Activated CD8-positive, alpha-beta memory T cell treated with anti-CD3 and anti-CD28 coated beads for 48 hours (primary cell): ENCODE results near the gene TROAP.

Experiments used
- DNase-seq, 3 experiments: peaks; one replicate each; pipeline ENCODE4 v3.0.0-alpha.2; 2020; ENCODE audit warnings: low read depth in 2 of 3, low spot score in 2 of 3

Gene TROAP

GRCh38 chr12:49341777-49342065 lies 18.7 kb downstream of the TROAP start:
- no peak for DNase-seq

- peak; percentile 60 to 89 (median 83) for DNase-seq
These were observed 19.2 kb downstream of the TROAP start for GRCh38 chr12:49342066-49342913.

GRCh38 chr12:49342914-49343731 lies 20.1 kb downstream of the TROAP start:
- no peak for DNase-seq

GRCh38 chr12:49344486-49345050 lies 21.5 kb downstream of the TROAP start:
- DNase-seq: no peak

GRCh38 chr12:49345051-49345824 lies 22.2 kb downstream of the TROAP start:
- no peak for DNase-seq

GRCh38 chr12:49345825-49346658 lies 23.0 kb downstream of the TROAP start:
- no peak for DNase-seq

- no peak for DNase-seq
These were observed 23.7 kb downstream of the TROAP start, which contains the start of gene DNAJC22 for GRCh38 chr12:49346659-49347310. TSS of gene DNAJC22 (plus strand) at chr12:49346888. CDS start at chr12:49348873, 1,985 bp downstream.

- peak in 2 of 3 experiments; percentile 71 to 78 for DNase-seq
These were observed 24.5 kb downstream of the TROAP start for GRCh38 chr12:49347311-49348193.

- DNase-seq: no peak
These were observed 25.7 kb downstream of the TROAP start for GRCh38 chr12:49348781-49349180.

- DNase-seq: no peak
These were observed 26.2 kb downstream of the TROAP start for GRCh38 chr12:49349266-49349665.

GRCh38 chr12:49352351-49352750 lies 29.3 kb downstream of the TROAP start:
- no peak for DNase-seq

- no peak for DNase-seq
These were observed 32.9 kb downstream of the TROAP start for GRCh38 chr12:49355913-49356312.

GRCh38 chr12:49357103-49357678 lies 34.1 kb downstream of the TROAP start:
- no peak for DNase-seq

- DNase-seq: no peak
These were observed 35.6 kb downstream of the TROAP start for GRCh38 chr12:49358483-49359141.

- DNase-seq: no peak
These were observed 36.6 kb downstream of the TROAP start for GRCh38 chr12:49359671-49360070.

- no peak for DNase-seq
These were observed 39.0 kb downstream of the TROAP start for GRCh38 chr12:49362077-49362476.

- DNase-seq: no peak
These were observed 41.9 kb downstream of the TROAP start for GRCh38 chr12:49364989-49365388.

- no peak for DNase-seq
These were observed 42.5 kb downstream of the TROAP start for GRCh38 chr12:49365542-49365941.
